ENCODE measurements around the gene NPY1R. TPM values are rescaled to one million over a fixed set of nuclear protein-coding genes. Genes with fewer than 3 reads are reported as not detected.

Gene NPY1R
- polyA plus RNA-seq, 1 donor from 2014 or later = 19.8 TPM

DNA sequence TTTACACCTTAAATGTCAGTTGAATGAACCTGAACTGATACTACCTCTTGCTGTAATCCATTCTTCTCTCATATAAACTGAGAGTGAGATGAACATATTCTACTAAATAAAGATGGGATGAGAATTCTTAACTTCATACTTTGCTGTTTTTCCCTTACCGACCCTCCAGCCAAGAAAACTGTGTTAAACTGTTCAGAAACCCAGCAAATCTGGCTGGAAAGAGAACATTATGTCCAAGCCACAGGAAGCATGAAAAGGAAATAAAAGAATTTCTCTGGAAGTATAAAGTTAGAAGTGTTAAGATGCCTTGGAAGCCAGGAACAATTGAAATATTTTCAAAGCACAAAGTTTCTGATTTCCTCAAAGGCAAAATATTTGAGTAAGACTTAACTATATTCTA, 22.9 kb downstream of the NPY1R start:
- H3K9me3 ChIP-seq (ENCODE audit: low read length) = no peaks in the 10 kb centered on the region
- no peaks in the 10 kb centered on the region for H3F3A ChIP-seq (ENCODE audit: insufficient read depth, low read length, poor library complexity, severe bottlenecking)
- no peak overlapping the region for H3K4me2 ChIP-seq (ENCODE audit: low read length)
- H3K27me3 ChIP-seq (ENCODE audit: insufficient read depth, low read depth, low read length) = no peaks in the 10 kb centered on the region
- no peak overlapping the region for H2AFZ ChIP-seq (ENCODE audit: low read depth, low read length)
- no peak for TF ChIP-seq TAF1 (IDR thresholded peaks at IDR 0.05; ENCODE audit: low read depth)
- TF ChIP-seq CTCF (IDR thresholded peaks at IDR 0.05; ENCODE audit: poor library complexity, severe bottlenecking) = no peak
- no peak for TF ChIP-seq MXI1 (conservative IDR thresholded peaks at IDR 0.05; ENCODE audit: poor library complexity, severe bottlenecking)
- no peak for TF ChIP-seq EZH2 (IDR thresholded peaks at IDR 0.05; ENCODE audit: borderline replicate concordance, insufficient read depth, low read length, poor library complexity, severe bottlenecking)
- no peak for TF ChIP-seq EP300 (conservative IDR thresholded peaks at IDR 0.05; ENCODE audit: poor library complexity, severe bottlenecking)
- TF ChIP-seq POLR2AphosphoS5 (IDR thresholded peaks at IDR 0.05) = no peak
- TF ChIP-seq RAD21 (conservative IDR thresholded peaks at IDR 0.05) = no peak
- TF ChIP-seq REST (IDR thresholded peaks at IDR 0.05; ENCODE audit: borderline replicate concordance) = no peak
- no peak for TF ChIP-seq SMC3 (conservative IDR thresholded peaks at IDR 0.05; ENCODE audit: poor library complexity)
- no peak overlapping the region for H3K4me3 ChIP-seq (ENCODE audit: low read length)
- H3K9me2 ChIP-seq (ENCODE audit: insufficient read depth, low read length) = no peaks in the 10 kb centered on the region
- no peak overlapping the region for H3K9ac ChIP-seq (ENCODE audit: low read length)
- no peaks in the 10 kb centered on the region for H4K20me1 ChIP-seq (ENCODE audit: insufficient read depth)
- no peaks in the 10 kb centered on the region for H3K79me2 ChIP-seq (replicated peaks; ENCODE audit: insufficient read depth, low read length)
- H3K36me3 ChIP-seq (ENCODE audit: insufficient read depth, low read length) = no peaks in the 10 kb centered on the region
- no peak overlapping the region for H3K27ac ChIP-seq (ENCODE audit: low read length)

DNA sequence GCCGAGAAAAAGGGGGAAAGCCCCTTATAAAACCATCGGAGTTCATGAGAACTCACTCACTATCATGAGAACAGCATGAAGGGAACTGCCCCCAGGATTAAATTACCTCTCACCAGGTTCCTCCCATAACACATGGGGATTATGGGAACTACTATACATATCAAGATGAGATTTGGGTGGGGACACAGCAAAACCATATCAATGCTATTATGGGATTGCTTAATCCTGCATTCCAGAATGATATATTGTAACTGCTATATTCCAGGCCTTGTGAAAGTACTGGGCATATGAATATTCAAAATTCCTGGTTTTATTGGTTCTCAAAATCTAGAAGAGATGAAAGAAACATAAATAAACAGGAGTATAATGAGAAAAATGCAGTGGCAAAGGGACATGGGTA, 29.3 kb downstream of the NPY1R start:
- H3K4me2 ChIP-seq (ENCODE audit: low read length) = no peak overlapping the region
- no peak overlapping the region for H3K4me3 ChIP-seq (ENCODE audit: low read length)
- H3K9ac ChIP-seq (ENCODE audit: low read length) = no peak overlapping the region
- H3K27me3 ChIP-seq (ENCODE audit: insufficient read depth, low read depth, low read length) = no peaks in the 10 kb centered on the region
- no peaks in the 10 kb centered on the region for H3K9me3 ChIP-seq (ENCODE audit: low read length)
- no peaks in the 10 kb centered on the region for H3K9me2 ChIP-seq (ENCODE audit: insufficient read depth, low read length)
- H3K79me2 ChIP-seq (replicated peaks; ENCODE audit: insufficient read depth, low read length) = no peaks in the 10 kb centered on the region
- H3K36me3 ChIP-seq (ENCODE audit: insufficient read depth, low read length) = no peaks in the 10 kb centered on the region
- H4K20me1 ChIP-seq (ENCODE audit: insufficient read depth) = no peaks in the 10 kb centered on the region
- H2AFZ ChIP-seq (ENCODE audit: low read depth, low read length) = no peak overlapping the region
- TF ChIP-seq EP300 (conservative IDR thresholded peaks at IDR 0.05; ENCODE audit: poor library complexity, severe bottlenecking) (no peak), RAD21 (conservative IDR thresholded peaks at IDR 0.05) (no peak), CTCF (IDR thresholded peaks at IDR 0.05; ENCODE audit: poor library complexity, severe bottlenecking) (no peak), MXI1 (conservative IDR thresholded peaks at IDR 0.05; ENCODE audit: poor library complexity, severe bottlenecking) (no peak), REST (IDR thresholded peaks at IDR 0.05; ENCODE audit: borderline replicate concordance) (no peak), EZH2 (IDR thresholded peaks at IDR 0.05; ENCODE audit: borderline replicate concordance, insufficient read depth, low read length, poor library complexity, severe bottlenecking) (no peak), POLR2AphosphoS5 (IDR thresholded peaks at IDR 0.05) (no peak), SMC3 (conservative IDR thresholded peaks at IDR 0.05; ENCODE audit: poor library complexity) (no peak), TAF1 (IDR thresholded peaks at IDR 0.05; ENCODE audit: low read depth) (no peak)
- no peak overlapping the region for H3K27ac ChIP-seq (ENCODE audit: low read length)
- no peaks in the 10 kb centered on the region for H3F3A ChIP-seq (ENCODE audit: insufficient read depth, low read length, poor library complexity, severe bottlenecking)
